Stomach (tissue), 4 donors: Measurements from ENCODE around the gene TFB1M.

ENCODE experiments used
- EP300 ChIP-seq: sonication (generic); formaldehyde crosslinking; IDR thresholded peaks from one replicate; pipeline ENCODE4 v1.6.1; 2017; ENCODE audit warnings: antibody characterized with exemption
- POLR2AphosphoS5 ChIP-seq, 3 donors: sonication (generic); formaldehyde crosslinking; IDR thresholded peaks; one replicate each; pipeline ENCODE4 v1.6.1; 2016; ENCODE audit warnings: antibody characterized with exemption in 3 of 3
- TF ChIP-seq, protein P1 (sequence below), 7 experiments: fragments of 450-650 bp in 4 of 7; fragments of 200-600 bp in 3 of 7; sonication (generic) in 3 of 7; IDR thresholded peaks; one replicate each; pipeline ENCODE4 v1.5.1; 2016 to 2019; ENCODE audit warnings: antibody characterized with exemption in 7 of 7, control low read depth in 2 of 7, mild to moderate bottlenecking in 1 of 7

GRCh38 chr6:155335265-155335664 lies 21.0 kb upstream of the TFB1M start:
- TF ChIP-seq EP300: no peak
- TF ChIP-seq, protein P1, sequence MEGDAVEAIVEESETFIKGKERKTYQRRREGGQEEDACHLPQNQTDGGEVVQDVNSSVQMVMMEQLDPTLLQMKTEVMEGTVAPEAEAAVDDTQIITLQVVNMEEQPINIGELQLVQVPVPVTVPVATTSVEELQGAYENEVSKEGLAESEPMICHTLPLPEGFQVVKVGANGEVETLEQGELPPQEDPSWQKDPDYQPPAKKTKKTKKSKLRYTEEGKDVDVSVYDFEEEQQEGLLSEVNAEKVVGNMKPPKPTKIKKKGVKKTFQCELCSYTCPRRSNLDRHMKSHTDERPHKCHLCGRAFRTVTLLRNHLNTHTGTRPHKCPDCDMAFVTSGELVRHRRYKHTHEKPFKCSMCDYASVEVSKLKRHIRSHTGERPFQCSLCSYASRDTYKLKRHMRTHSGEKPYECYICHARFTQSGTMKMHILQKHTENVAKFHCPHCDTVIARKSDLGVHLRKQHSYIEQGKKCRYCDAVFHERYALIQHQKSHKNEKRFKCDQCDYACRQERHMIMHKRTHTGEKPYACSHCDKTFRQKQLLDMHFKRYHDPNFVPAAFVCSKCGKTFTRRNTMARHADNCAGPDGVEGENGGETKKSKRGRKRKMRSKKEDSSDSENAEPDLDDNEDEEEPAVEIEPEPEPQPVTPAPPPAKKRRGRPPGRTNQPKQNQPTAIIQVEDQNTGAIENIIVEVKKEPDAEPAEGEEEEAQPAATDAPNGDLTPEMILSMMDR (IDR thresholded peaks at IDR 0.05): no peak
- TF ChIP-seq POLR2AphosphoS5 (IDR thresholded peaks at IDR 0.05): no peak
